Medulla oblongata (tissue), 1 donor: ENCODE measurements around the gene PAQR6.
"Not testable (repeated sequence)": the region's sequence is repeated elsewhere in the genome, so short reads cannot be mapped to it uniquely, and the experiment has no call there.

Source experiments
- DNase-seq: peaks from one replicate; pipeline ENCODE4 v3.0.0-alpha.2; 2015; ENCODE audit errors: extremely low spot score

PAQR6 gene

GRCh38 chr1:156230473-156230837 lies 17.4 kb downstream of the PAQR6 start:
- DNase-seq: no peak

GRCh38 chr1:156229809-156230472 lies 17.9 kb downstream of the PAQR6 start:
- no peak for DNase-seq

GRCh38 chr1:156228501-156228900 lies 19.4 kb downstream of the PAQR6 start:
- peak; percentile 70 for DNase-seq

- no peak for DNase-seq
Observed at GRCh38 chr1:156226782-156227181, 21.1 kb downstream of the PAQR6 start.

- DNase-seq: no peak
Observed at GRCh38 chr1:156226116-156226538, 21.7 kb downstream of the PAQR6 start.

- no peak for DNase-seq
Observed at GRCh38 chr1:156225677-156226014, 22.2 kb downstream of the PAQR6 start.

GRCh38 chr1:156221986-156222692 lies 25.7 kb downstream of the PAQR6 start:
- DNase-seq: no peak

GRCh38 chr1:156220226-156220625 lies 27.6 kb downstream of the PAQR6 start:
- no peak for DNase-seq

- no peak for DNase-seq
Observed at GRCh38 chr1:156217871-156218270, 30.0 kb downstream of the PAQR6 start.

GRCh38 chr1:156216361-156217086 lies 31.3 kb downstream of the PAQR6 start:
- not testable (repeated sequence) for DNase-seq

- no peak for DNase-seq
Observed at GRCh38 chr1:156214024-156214748, 33.7 kb downstream of the PAQR6 start.

GRCh38 chr1:156213644-156213966 lies 34.3 kb downstream of the PAQR6 start:
- no peak for DNase-seq

GRCh38 chr1:156212833-156213643 lies 34.8 kb downstream of the PAQR6 start, which contains the start of gene PMF1:
PMF1 (plus strand) TSS chr1:156213007; CDS start chr1:156213016, 9 bp downstream.
- DNase-seq: peak; percentile 98

GRCh38 chr1:156212130-156212529 lies 35.7 kb downstream of the PAQR6 start:
- no peak for DNase-seq

- no peak for DNase-seq
Observed at GRCh38 chr1:156211243-156211642, 36.6 kb downstream of the PAQR6 start.

- no peak for DNase-seq
Observed at GRCh38 chr1:156204686-156205085, 43.2 kb downstream of the PAQR6 start.

GRCh38 chr1:156203331-156203730 lies 44.5 kb downstream of the PAQR6 start:
- no peak for DNase-seq

- DNase-seq: no peak
Observed at GRCh38 chr1:156200044-156200443, 47.8 kb downstream of the PAQR6 start.

GRCh38 chr1:156198831-156199349 lies 49.0 kb downstream of the PAQR6 start:
- no peak for DNase-seq

GRCh38 chr1:156196445-156196844 lies 51.4 kb downstream of the PAQR6 start:
- DNase-seq: no peak

- no peak for DNase-seq
Observed at GRCh38 chr1:156195853-156196252, 52.0 kb downstream of the PAQR6 start.
